Activated naive CD8-positive, alpha-beta T cell treated with anti-CD3 and anti-CD28 coated beads for 36 hours (primary cell): ENCODE measurements around the gene NF1. TPM values are rescaled to one million over a fixed set of nuclear protein-coding genes. Genes with fewer than 3 reads are reported as not detected.
"Not testable (repeated sequence)": the region's sequence is repeated elsewhere in the genome, so short reads cannot be mapped to it uniquely, and the experiment has no call there.

ENCODE experiments used
- DNase-seq: peaks from one replicate; pipeline ENCODE4 v3.0.0; 2021
- H3K27ac Mint-ChIP-seq: one replicate; pipeline ENCODE4 v1.8.0; 2022; ENCODE audit warnings: mild to moderate bottlenecking, moderate library complexity, mixed read lengths
- H3K27me3 Mint-ChIP-seq: one replicate; pipeline ENCODE4 v1.8.0; 2022; ENCODE audit warnings: mild to moderate bottlenecking, mixed read lengths
- H3K36me3 Mint-ChIP-seq: one replicate; pipeline ENCODE4 v1.8.0; 2021; ENCODE audit warnings: mild to moderate bottlenecking, mixed read lengths
- H3K4me1 Mint-ChIP-seq: one replicate; pipeline ENCODE4 v1.8.0; 2021; ENCODE audit warnings: mixed read lengths
- H3K4me3 Mint-ChIP-seq: one replicate; pipeline ENCODE4 v1.8.0; 2022; ENCODE audit warnings: mild to moderate bottlenecking, moderate library complexity, mixed read lengths
- H3K9me3 Mint-ChIP-seq: one replicate; pipeline ENCODE4 v1.8.0; 2022; ENCODE audit warnings: mixed read lengths
- total RNA-seq, 2 experiments: library from RNA; stranded (reverse); gene quantifications; one replicate each; pipeline ENCODE4 v1.2.3, GENCODE V29; 2021

NF1 gene
- total RNA-seq, 2 experiments from 2014 or later = 21.0 to 22.8 TPM

DNA sequence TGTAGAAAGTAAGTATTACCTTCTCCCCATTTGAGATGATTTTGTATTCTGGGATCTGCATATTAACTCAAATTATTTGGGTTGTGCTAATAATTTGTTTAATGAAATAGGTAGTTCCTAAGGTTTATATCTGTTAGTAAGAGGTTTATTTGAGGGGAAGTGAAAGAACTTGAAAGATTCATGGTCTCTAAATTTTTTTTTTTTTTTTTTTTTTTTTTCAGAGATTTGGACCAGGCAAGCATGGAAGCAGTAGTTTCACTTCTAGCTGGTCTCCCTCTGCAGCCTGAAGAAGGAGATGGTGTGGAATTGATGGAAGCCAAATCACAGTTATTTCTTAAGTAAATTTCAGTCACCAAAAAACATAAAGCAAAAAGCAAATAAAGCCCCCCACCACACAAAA lies 137.1 kb downstream of the NF1 start:
- peaks cover 1% of the 10 kb centered on the region for H3K4me1 Mint-ChIP-seq
- no peak overlapping the region for H3K27ac Mint-ChIP-seq
- H3K4me3 Mint-ChIP-seq = no peak overlapping the region
- DNase-seq = no peak
- no peaks in the 10 kb centered on the region for H3K27me3 Mint-ChIP-seq
- H3K36me3 Mint-ChIP-seq = peaks cover 17% of the 10 kb centered on the region
- H3K9me3 Mint-ChIP-seq = no peaks in the 10 kb centered on the region

DNA sequence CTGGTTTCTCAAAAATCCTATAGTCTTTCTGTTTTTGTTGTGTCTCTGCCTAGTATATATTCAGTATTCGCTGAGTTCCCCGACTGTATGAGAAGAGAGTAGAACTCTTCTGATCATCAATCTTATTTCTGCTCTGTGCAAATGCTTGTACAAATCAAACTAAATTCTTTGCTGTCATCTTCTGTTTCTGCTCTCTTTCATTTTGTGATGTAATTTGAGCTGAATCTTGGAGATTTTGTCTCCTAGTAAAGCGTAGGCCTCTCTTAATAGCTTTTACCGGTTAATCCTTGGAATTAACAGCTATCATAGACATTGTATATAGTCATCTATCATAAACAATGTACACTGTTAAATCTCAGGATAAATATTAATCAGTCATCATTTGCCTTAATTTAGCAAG lies 140.3 kb downstream of the NF1 start:
- Mint-ChIP-seq H3K27ac (no peak overlapping the region), H3K36me3 (peaks cover 16% of the 10 kb centered on the region), H3K4me1 (peaks cover 1% of the 10 kb centered on the region), H3K4me3 (no peak overlapping the region), H3K9me3 (no peaks in the 10 kb centered on the region), H3K27me3 (no peaks in the 10 kb centered on the region)
- no peak for DNase-seq

DNA sequence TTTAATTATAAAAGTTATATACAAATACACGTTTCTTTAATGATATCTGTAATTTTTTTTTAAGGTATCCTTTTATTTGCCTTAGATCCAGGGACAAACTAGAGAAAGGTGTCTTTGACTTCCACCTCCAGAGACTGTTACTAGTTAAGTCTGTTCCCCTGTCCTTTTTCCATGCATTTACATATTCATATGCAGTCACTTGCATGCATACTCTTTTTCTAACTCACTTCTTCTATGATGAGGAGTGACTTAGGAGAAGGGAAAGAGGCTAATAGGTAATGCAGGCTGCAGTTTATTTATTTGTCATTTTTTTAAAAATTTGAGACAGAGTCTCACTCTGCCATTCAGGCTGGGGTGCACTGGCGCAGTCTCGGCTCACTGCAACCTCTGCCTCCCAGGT lies 141.4 kb downstream of the NF1 start:
- Mint-ChIP-seq H3K4me1 (peaks cover 1% of the 10 kb centered on the region), H3K9me3 (no peaks in the 10 kb centered on the region), H3K36me3 (peaks cover 25% of the 10 kb centered on the region), H3K27me3 (no peaks in the 10 kb centered on the region), H3K27ac (no peak overlapping the region), H3K4me3 (no peak overlapping the region)
- DNase-seq = no peak

DNA sequence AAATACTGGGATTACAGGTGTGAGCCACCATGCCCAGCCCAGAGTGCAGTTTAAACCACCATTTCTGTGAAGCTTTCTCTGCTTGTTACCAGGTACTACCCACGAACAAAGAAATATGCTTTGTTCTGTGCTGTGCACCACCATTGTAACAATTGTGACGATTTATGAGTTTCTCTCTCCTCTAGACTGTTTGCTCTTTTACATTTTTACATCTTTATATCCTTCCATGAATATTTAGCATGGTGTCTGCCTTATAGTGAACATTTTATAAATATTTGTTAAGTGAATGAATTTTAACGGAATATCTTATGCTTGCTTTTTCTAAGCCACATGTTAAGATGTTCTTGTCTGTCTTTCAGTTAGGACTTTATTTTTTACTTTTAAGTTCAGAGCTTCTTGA lies 141.9 kb downstream of the NF1 start:
- Mint-ChIP-seq H3K27me3 (no peaks in the 10 kb centered on the region), H3K27ac (no peak overlapping the region), H3K36me3 (peaks cover 27% of the 10 kb centered on the region), H3K4me1 (peaks cover under 1% of the 10 kb centered on the region), H3K9me3 (no peaks in the 10 kb centered on the region), H3K4me3 (no peak overlapping the region)
- DNase-seq = no peak

DNA sequence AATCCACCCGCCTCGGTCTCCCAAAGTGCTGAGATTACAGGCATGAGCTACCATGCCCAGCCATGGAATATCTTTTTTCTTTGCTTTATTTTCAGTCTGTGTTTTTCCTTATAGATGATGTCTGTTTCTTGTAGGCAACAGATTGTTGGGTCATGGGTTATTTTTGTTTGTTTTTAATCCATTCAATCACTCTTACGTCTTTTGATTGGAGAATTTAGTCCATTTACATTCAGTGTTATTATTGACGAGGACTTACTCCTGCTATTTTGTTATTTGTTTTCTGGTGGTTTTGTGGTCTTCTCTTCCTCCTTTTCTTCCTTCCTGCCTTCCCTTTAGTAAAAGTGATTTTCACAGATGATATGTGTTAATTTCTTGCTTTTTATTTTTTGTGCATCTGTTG lies 146.3 kb downstream of the NF1 start:
- H3K27ac Mint-ChIP-seq = no peak overlapping the region

DNA sequence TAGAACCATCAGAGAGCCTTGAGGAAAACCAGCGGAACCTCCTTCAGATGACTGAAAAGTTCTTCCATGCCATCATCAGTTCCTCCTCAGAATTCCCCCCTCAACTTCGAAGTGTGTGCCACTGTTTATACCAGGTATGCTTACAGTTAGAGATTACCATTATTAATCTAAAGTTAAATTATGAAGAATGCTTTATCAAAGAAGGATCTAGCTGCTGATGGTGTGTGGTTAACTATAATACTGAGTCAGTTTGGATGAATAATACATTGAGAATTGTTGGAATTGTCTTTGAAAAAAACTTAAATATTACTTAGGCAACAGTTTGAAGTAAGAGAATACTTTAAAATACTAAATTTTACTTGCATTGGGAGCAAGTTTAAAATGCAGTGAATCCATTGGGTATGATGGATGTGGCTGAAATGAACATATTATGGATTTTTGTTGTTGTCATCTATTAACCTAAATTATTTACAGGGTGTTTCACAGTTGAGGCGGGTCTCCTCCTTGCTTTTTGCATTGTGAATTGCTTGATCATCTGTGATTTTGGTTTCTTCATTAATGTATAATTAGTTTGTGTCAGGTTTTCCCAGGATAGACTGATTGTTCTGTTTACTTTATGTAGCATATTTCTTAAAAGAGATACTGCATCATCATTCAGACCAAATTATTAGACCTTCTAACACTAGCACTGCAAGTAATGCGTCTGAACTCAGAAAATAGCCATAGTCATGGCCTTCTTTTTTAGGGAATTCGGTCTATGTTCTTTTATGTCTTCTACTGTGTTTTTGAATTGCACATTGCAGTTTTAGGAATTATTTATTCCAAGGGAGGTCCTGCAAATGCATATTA lies 154.4 kb downstream of the NF1 start:
- H3K36me3 Mint-ChIP-seq = peaks cover 6% of the 10 kb centered on the region
- H3K27ac Mint-ChIP-seq = no peak overlapping the region
- peaks cover 5% of the 10 kb centered on the region for H3K4me1 Mint-ChIP-seq
- H3K9me3 Mint-ChIP-seq = no peaks in the 10 kb centered on the region
- no peak for DNase-seq
- H3K4me3 Mint-ChIP-seq = no peak overlapping the region
- no peaks in the 10 kb centered on the region for H3K27me3 Mint-ChIP-seq

More for the DNA sequence above, 146.3 kb downstream of the NF1 start:
- no peak overlapping the region for H3K4me3 Mint-ChIP-seq
- H3K9me3 Mint-ChIP-seq = no peaks in the 10 kb centered on the region
- peaks cover 30% of the 10 kb centered on the region for H3K36me3 Mint-ChIP-seq
- no peaks in the 10 kb centered on the region for H3K27me3 Mint-ChIP-seq
- no peak for DNase-seq
- H3K4me1 Mint-ChIP-seq = no peaks in the 10 kb centered on the region

DNA sequence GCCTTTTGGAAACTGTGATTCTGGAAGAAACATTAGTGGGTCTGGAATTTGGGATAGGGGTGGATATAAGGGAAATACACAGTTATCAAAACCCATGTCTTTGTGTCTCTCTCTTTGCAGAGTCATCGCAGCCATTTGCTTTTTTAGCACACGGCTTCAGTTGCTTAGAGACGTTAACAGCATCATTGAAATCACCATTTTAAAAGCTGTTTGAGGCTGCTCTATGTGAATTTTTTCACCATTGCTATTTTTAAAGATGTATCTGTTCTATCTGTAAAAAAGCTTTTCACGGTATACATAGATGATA lies 155.0 kb downstream of the NF1 start:
- Mint-ChIP-seq H3K9me3 (no peaks in the 10 kb centered on the region), H3K27me3 (no peaks in the 10 kb centered on the region), H3K27ac (no peak overlapping the region), H3K4me3 (no peak overlapping the region), H3K36me3 (peaks cover 6% of the 10 kb centered on the region), H3K4me1 (peaks cover 5% of the 10 kb centered on the region)
- DNase-seq = no peak

DNA sequence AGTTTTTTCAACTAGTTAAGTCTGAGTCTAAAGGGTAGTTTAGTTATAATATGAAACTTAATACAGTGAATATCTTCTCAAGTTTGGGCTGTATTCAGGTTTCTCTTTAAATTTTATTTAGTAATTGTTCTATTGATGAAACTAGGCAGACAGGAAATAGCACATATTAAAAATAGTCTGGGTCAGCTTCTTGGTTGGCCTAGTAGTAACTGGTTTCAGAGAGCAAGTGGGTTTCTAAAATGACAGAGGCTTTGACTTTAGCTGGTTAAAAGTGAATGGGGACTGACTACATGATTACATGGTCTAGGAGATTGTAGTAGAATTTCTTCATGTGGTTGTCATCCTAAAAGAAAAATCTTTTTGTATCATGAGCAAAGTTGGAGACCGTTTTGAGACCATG lies 155.5 kb downstream of the NF1 start:
- H3K4me3 Mint-ChIP-seq = no peak overlapping the region
- no peak overlapping the region for H3K27ac Mint-ChIP-seq

DNA sequence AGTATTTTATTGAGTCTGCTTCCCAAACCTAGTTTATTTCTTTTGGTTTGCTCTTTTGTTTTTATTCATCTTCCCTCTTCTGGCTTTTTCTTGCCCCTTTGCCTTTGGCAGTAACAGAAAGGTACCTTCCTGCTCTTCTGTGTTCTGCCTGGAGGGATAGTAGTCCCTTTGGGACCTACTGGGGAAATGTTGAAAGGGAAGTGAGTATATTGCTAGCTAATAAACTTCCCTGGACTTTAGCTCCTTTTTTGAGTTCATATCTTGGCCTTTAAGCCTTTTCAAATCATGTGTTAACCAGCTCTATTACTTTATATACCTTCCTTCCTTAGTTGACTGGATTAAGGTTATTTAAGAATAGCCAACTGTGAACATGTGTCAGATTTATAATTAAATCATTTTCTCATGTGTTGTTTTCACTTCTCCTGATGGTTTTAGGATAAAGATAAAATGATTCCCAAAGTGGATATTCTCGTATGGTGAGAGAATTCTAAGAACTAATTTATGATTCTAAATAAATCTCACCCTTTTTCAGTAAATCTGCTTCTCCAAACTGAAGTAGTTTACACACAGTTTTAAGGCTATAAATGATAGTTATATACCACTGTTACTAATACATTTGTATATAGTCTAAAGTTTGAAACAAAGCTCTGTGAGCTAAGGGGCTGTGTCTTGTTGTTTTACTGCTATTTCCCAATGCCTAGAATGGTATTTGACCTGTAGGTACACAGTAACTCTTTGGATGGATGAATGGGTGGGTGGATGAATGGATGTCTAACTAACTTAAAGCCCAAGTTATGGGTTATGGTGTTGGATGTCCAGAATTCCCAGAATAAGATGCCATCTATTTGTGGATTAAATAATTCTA lies 156.6 kb downstream of the NF1 start:
- no peaks in the 10 kb centered on the region for H3K27me3 Mint-ChIP-seq
- H3K9me3 Mint-ChIP-seq = no peaks in the 10 kb centered on the region
- peaks cover 5% of the 10 kb centered on the region for H3K4me1 Mint-ChIP-seq
- peaks cover 6% of the 10 kb centered on the region for H3K36me3 Mint-ChIP-seq
- H3K27ac Mint-ChIP-seq = no peak overlapping the region
- no peak for DNase-seq
- H3K4me3 Mint-ChIP-seq = no peak overlapping the region

More for the DNA sequence above, 155.5 kb downstream of the NF1 start:
- Mint-ChIP-seq H3K4me1 (peaks cover 5% of the 10 kb centered on the region), H3K27me3 (no peaks in the 10 kb centered on the region), H3K36me3 (peaks cover 6% of the 10 kb centered on the region), H3K9me3 (no peaks in the 10 kb centered on the region)
- no peak for DNase-seq

DNA sequence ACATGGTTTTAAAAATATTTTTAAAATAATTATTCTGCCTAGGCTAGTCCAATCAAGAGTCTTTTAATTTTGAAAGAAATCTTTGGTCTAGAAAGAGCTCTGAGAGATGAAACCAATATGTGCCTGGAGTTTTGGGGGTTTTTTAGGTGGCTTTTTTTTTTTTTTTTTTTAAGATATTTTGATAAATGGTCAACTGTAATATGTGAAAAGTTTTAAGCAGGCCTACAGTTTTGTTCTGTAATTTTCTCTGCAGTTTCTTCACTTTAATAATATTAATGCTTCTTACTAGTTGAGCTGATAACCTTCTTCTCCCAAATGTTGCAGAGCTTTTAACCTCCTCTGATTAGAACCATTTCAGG lies 157.2 kb downstream of the NF1 start:
- H3K4me3 Mint-ChIP-seq = no peak overlapping the region
- DNase-seq = no peak
- H3K27ac Mint-ChIP-seq = no peak overlapping the region
- H3K4me1 Mint-ChIP-seq = peaks cover 5% of the 10 kb centered on the region
- H3K9me3 Mint-ChIP-seq = no peaks in the 10 kb centered on the region
- H3K27me3 Mint-ChIP-seq = no peaks in the 10 kb centered on the region
- H3K36me3 Mint-ChIP-seq = peaks cover 6% of the 10 kb centered on the region

DNA sequence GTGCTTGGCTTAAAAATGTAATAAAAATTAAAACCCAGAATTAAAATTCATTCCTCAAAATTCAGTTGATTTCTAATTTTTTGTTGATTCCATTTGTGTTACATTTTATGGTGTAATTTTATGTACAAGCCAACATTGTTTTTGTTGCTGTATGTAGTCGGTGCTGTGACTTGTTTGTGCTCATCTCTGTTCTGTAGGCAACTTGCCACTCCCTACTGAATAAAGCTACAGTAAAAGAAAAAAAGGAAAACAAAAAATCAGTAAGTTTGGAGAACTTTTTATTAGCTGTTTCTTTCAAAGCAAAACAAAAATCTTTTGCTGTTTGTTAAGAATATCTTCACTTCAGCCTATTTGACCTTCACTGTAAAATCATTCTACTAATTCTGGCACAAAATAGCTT lies 158.0 kb downstream of the NF1 start:
- Mint-ChIP-seq H3K4me3 (no peak overlapping the region), H3K36me3 (peaks cover 6% of the 10 kb centered on the region), H3K27ac (no peak overlapping the region), H3K4me1 (peaks cover 5% of the 10 kb centered on the region), H3K9me3 (no peaks in the 10 kb centered on the region), H3K27me3 (no peaks in the 10 kb centered on the region)
- DNase-seq = no peak

DNA sequence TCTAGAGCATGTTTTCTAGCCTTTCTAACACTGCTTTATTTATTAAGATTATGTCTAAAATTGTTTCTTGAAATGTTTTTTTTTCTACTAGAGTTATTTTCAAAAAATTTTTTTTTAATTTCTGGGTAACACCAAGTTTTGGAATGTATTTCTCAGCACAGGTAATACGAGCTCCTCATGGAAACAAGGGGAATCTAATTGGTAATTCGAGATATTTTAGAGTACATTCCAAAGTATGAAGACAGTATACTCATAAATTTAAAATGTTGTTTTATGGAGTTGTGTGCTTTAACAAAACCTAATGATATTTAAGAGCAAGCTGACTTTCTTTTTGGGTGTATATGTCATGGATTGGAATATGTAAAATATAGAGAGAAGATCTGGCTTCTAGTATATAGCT lies 159.9 kb downstream of the NF1 start:
- Mint-ChIP-seq H3K4me3 (no peak overlapping the region), H3K36me3 (peaks cover 1% of the 10 kb centered on the region), H3K9me3 (no peaks in the 10 kb centered on the region), H3K27me3 (no peaks in the 10 kb centered on the region), H3K4me1 (peaks cover 7% of the 10 kb centered on the region), H3K27ac (no peak overlapping the region)
- DNase-seq = no peak

DNA sequence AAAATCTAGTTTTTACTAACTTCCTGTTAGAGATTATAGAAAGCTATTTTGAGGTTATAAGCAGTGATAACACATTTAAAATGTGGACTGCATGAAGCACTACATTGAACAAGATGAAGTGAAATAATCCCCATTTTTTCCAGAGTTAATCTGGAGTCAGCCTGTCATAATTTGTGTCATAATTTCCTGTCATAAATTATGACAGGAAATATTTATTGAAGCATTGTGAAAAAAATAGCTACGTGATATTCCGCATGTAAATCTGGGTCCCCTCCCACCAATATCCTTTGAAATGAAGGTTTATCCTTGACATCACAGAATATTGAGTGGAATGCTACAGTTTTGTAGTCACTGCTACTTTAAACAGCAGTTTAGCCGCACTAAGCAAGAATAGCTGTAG lies 162.2 kb downstream of the NF1 start:
- H3K27ac Mint-ChIP-seq = no peak overlapping the region
- DNase-seq = no peak
- H3K4me1 Mint-ChIP-seq = peaks cover 2% of the 10 kb centered on the region

DNA sequence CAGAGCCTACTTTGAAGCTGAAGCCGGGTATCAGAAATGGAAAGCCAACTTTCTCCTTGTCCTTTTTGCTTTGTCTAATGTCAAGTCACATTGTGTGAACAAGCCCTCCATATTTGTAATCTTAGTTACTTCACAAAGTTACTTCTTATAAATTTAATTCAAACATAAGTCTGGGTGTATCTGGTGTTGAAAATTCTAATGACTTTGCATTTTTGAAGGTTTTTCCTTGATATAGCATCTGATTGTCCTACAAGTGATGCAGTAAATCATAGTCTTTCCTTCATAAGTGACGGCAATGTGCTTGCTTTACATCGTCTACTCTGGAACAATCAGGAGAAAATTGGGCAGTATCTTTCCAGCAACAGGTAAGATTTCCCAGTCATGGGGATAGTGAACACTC lies 165.4 kb downstream of the NF1 start:
- Mint-ChIP-seq H3K4me3 (no peak overlapping the region), H3K4me1 (peaks cover 2% of the 10 kb centered on the region), H3K9me3 (no peaks in the 10 kb centered on the region), H3K27ac (no peak overlapping the region), H3K27me3 (no peaks in the 10 kb centered on the region), H3K36me3 (peaks cover 4% of the 10 kb centered on the region)
- DNase-seq = no peak

More for the DNA sequence above, 162.2 kb downstream of the NF1 start:
- Mint-ChIP-seq H3K9me3 (no peaks in the 10 kb centered on the region), H3K4me3 (no peak overlapping the region), H3K36me3 (peaks cover 4% of the 10 kb centered on the region), H3K27me3 (no peaks in the 10 kb centered on the region)

DNA sequence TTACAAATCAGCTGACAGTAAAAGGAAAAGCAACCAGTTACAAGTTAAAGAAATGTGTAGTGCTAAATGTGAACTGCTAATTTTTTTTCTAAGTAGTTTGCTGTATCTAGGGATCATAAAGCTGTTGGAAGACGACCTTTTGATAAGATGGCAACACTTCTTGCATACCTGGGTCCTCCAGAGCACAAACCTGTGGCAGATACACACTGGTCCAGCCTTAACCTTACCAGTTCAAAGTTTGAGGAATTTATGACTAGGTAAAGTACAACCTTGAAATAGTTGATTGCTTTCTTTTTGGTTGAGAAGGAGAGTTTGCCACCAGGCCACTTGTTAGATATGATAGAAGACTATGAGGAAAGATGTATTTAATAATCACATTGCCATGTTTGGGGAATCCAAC lies 166.8 kb downstream of the NF1 start:
- Mint-ChIP-seq H3K4me1 (peaks cover 2% of the 10 kb centered on the region), H3K4me3 (no peak overlapping the region), H3K27me3 (no peaks in the 10 kb centered on the region), H3K27ac (no peak overlapping the region), H3K36me3 (peaks cover 8% of the 10 kb centered on the region), H3K9me3 (no peaks in the 10 kb centered on the region)
- no peak for DNase-seq

DNA sequence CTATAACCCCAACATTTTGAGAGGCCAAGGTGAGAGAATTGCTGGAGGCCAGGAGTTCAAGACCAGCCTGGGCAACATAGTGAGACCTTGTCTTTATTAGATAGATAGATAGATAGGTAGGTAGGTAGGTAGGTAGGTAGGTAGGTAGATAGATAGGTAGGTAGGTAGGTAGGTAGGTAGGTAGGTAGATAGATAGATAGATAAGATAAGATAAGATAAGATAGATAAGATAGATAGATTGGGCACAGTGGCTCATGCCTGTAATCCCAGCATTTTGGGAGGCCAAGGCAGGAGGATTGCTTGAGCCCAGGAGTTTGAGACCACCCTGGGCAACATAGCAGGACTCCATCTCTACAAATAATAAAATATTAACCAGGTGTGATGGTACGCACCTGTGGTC lies 168.1 kb downstream of the NF1 start:
- H3K9me3 Mint-ChIP-seq = not testable (repeated sequence)

More for the DNA sequence above, 168.1 kb downstream of the NF1 start:
- H3K4me3 Mint-ChIP-seq, H3K27me3 Mint-ChIP-seq, H3K4me1 Mint-ChIP-seq, H3K27ac Mint-ChIP-seq, DNase-seq: not testable (repeated sequence)
- peaks cover 12% of the 10 kb centered on the region for H3K36me3 Mint-ChIP-seq
